Retina (tissue), 1 donor: Measurements from ENCODE around the gene USP49.

Experiments
- DNase-seq: peaks from one replicate; pipeline ENCODE4 v3.0.0-alpha.2; 2016

The USP49 gene

DNA sequence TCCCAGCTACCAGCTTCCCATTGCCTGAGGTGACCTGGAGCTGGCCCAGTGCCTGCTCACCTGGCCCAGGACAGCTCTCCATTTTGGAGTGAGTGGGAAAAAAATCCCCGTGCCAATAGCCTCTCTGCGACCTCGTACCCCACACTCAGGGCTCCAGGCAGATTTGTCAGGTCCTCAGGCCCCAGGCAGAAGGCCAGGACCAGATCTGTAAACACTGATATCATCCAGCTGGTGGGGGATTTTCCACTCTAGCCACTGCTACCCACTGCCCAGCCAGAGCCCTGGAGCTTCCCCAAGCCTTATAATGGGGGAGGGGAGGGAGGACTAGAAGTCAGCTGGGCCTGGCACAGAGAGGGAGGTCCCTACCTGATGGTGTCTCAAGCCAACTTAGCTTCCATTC, 146.6 kb downstream of the USP49 start:
- no peak for DNase-seq

DNA sequence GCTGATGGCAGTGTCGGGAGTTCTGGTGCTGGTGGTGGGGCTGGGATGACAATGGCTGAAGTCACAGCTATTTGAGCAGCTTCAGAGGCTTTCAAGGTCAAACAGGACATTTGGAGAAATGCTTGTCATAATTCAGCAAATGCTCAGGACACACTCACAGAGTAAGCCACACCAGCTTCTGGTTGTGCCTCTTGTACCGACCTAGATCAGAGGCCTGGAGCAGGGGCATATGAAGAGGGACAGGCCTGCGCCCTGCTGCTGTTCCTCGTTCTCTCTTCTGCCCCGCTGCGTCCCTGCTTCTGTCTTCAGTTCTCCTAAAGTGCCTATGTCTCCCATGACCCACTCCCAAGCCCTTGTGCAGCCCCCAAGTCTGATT, 147.1 kb downstream of the USP49 start:
- DNase-seq: no peak

DNA sequence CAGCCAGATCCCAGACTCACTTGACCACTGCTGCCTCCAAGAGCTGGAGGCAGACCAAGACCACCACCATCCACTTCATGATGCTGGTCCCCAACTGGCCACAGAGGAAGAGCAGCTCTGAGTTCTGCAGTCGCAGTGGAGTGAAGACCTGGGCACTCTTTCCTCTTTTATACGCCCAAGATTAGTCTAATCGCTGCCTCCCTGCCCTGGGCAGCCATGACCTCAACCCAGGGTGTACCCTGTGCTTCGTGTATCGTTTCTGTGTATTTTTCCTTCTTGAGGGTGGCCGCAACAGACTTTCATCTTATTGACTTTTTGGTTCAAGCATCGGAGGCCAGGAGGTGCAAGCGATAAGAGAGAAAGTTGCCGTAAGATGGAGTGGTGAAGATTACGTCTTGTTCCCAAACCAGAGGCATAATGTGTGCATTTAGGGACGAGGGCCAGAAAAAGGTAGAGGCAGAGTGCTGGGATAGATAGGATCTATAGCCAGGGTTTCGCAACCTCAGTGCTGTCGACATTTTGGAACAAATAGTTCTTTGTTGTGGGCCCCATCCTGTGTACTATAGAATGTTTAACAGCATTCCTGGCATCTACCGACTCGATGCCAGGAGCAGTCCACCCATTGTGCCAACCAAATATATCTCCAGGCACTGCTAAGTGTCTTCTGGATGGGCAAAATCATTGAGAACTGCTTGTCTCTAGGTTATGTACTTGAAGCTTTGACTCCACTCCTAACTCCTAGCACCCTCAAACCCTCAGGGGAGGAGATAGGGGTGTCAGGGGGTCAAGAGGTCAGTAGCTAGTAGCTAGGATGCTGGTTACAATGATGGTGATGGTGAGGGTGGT, 147.7 kb downstream of the USP49 start, which contains the start of gene PGC:
TSS of gene PGC (minus strand) at position 142 of the 846 bp plus-strand sequence. CDS start at position 79, 63 bp downstream.
- no peak for DNase-seq

DNA sequence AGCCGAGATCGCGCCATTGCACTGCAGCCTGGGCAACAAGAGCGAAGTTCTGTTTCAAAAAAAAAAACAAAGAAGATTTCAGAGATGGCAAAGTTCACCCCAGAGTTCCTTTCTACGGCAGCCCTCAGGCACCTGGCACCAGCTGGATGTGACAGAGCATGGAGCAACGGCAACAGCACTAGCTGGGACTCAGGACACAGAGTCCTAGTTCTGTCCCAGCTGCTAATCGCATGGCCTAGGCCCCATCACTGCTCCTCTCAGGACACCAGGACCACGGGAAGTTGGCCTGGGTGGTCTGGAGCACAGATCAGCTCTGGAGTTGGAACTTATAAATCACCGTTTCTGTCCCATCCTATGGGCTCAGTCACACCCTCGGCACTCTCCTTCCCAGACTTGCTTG, 149.1 kb downstream of the USP49 start:
- DNase-seq: no peak

DNA sequence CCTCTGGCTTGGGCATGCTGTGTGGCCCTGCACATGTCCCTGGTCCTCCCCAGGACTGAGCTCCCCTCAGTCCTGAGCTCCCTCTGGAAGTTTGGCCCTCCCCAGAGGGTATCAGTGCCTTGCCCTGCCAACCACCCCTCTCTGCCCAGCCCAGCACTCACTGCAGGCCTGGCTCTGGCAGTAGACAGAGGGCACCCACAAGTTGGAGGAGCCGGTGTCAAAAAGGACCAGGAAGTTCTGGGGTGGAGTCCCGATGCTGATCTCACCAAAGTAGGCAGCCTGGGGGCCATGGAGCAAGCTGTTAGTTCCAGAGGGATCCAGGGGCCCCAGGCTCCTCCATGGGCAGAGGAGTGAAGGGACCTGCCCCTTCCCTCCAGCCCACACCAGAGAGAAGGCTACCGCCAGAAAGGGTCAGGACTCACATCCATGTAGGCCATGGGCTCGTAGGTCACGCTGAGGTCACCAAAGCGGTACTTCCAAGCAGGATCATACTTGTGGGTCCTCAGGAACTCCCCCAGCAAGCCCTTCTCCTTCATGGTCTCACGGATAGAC, 150.9 kb downstream of the USP49 start:
- DNase-seq: no peak

DNA sequence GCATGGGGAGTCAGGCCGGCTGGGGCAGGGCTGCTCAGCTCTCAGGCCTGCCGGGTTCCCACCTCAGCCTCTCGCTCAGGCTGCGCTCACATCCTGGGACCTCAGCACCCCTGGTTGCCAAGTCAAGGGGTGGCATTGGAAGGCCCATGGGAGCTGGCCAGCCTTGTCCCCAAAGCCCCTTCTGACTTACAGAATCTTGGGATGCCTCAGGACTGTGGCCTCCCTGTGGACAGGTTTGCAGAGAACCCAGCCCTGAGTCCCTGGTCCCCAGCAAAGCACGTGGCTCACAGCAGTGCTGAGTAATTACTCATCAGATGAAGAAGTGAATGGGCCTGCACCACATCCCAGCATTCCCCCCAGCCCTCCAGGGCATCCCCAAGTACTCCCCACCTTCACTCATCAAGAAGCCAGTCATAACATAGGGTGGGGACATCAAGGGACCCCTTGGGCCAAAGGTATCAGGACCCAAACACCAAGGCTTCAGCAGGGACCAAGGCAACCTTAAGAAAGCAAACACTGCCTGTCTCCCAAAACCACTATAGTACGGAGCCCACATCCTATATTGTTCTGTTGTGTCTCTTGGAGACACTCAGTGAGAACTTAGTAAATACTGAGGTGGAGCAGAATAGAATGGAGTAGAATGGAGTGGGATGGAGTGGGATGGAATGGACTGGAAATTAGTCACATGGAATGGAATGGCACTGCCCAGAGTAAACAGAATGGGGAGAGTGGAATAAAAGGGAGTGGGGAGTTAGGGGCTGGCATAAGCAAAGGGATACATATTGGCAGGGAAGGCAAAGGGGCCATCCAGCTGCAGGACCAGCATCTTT, 151.6 kb downstream of the USP49 start:
- DNase-seq: no peak

DNA sequence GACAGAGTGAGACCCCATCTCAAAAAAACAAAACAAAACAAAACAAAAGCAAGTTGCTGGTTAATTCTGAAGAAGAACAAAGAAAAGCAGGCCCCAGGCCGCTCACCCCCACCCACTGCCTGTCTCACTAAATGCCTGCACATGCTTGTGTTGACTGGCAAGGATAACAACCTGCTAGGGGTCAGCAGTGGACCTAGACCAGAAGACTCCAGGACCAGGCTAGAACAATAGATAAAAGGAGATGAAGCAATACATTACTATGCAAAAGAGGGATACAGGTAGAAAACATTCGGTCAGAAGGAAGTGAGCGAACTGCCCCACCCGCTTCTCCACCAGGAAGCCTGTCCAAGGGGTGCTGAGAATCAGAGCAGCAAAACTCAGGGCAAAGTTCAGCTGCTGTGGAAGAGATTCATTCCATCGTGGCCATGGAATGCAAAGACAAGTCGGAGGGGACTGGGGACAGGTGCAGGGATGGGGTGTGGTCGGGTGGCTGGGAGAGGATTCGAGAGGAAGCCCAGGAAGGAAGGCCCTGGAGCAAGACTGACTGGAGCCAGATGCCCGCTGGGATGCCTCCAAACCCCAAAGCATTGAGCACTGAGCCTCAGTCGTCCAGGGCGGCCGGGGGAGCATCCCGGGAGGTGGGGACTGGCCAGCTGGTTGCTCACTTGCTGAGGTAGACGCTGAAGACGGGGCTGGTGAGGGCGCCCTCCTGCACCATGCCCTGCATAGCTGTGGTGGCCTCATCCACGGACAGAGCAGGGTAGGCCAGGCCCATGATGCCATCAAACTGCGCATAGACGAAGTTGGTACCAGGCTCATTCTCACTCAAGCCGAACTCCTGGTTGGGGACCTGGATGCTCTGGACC, 153.3 kb downstream of the USP49 start:
- DNase-seq: no peak

DNA sequence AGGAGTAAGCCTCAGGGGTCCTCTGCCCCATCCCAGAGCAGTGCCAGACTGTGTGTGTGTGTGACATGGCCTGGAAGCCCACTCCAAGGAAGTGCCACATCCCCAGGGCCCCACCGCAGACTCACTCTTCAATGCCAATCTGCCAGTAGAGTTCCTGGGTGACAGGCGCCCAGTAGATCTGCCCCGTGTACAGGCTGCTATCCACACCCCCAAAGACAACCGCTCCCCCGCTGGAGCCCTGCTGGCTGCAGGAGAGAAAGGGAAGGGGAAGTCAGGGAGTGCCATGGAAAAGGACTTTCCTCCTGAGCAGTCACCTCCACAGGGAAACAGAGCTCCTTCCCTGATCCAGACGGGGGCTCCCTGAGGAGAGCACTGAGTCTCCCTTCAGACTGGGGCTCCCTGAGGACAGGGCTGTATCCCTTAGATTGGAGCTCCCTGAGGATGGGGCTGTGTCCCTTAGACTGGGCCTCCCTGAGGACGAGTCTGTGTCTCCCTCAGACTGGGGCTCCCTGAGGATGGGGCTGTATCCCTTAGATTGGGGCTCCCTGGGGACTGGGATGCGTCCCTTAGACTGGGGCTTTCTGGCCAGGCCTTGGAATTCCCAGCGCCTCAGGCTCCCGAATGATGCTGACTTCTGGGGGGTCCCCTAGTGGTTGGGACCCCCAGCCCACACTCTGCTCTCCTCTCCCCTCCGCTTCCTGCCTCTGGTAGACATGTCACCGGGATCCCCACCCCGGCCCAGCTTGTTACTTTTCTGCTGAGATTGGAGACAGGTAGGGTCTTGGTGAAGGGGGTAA, 154.6 kb downstream of the USP49 start:
- no peak for DNase-seq
